DND-41 (cell line): ENCODE data around the gene SLC4A1AP.

ENCODE experiments used
- ATAC-seq: fragments of 200-7000 bp; cut with Tn5 transposase; 3 replicates; pipeline ENCODE4 v1.9.1; 2021; ENCODE audit warnings: low read depth; ENCODE audit not compliant: insufficient read depth
- DNase-seq: peaks from one replicate; pipeline ENCODE4 v3.0.0-alpha.2; 2020
- H2AFZ ChIP-seq: 2 replicates; pipeline ENCODE4 v1.6.0; 2012; ENCODE audit warnings: low read depth, low read length
- H3K27ac ChIP-seq: 2 replicates; pipeline ENCODE4 v1.5.1; 2012; ENCODE audit warnings: low read length, inconsistent platforms
- H3K27me3 ChIP-seq: fragments of 200-600 bp; sonication (generic); 2 replicates; pipeline ENCODE4 v1.6.0; 2012; ENCODE audit warnings: low read length, mild to moderate bottlenecking, inconsistent platforms; ENCODE audit not compliant: insufficient read depth, poor library complexity
- H3K36me3 ChIP-seq: 2 replicates; pipeline ENCODE4 v1.5.1; 2012; ENCODE audit warnings: low read length, inconsistent platforms; ENCODE audit not compliant: insufficient read depth
- H3K4me1 ChIP-seq: 2 replicates; pipeline ENCODE4 v1.5.1; 2012; ENCODE audit warnings: mild to moderate bottlenecking, low read length; ENCODE audit not compliant: insufficient read depth
- H3K4me2 ChIP-seq: 2 replicates; pipeline ENCODE4 v1.6.0; 2012; ENCODE audit warnings: mild to moderate bottlenecking, moderate library complexity, low read length, inconsistent platforms; ENCODE audit not compliant: insufficient read depth
- H3K4me3 ChIP-seq, 2 experiments: fragments of 200-600 bp in 1 of 2; shearing (Covaris generic) in 1 of 2; 2 replicates each; pipeline ENCODE4 v1.5.1; 2012 to 2016; ENCODE audit warnings: inconsistent platforms in 2 of 2, low read length in 2 of 2, mild to moderate bottlenecking in 2 of 2, low read depth in 1 of 2, moderate library complexity in 1 of 2
- H3K79me2 ChIP-seq: 2 replicates; pipeline ENCODE4 v1.6.0; 2012; ENCODE audit warnings: low read length, inconsistent platforms; ENCODE audit not compliant: insufficient read depth
- H3K9ac ChIP-seq: 2 replicates; pipeline ENCODE4 v1.6.0; 2012; ENCODE audit warnings: low read depth, mild to moderate bottlenecking, inconsistent platforms, low read length, moderate library complexity
- H3K9me3 ChIP-seq: 2 replicates; pipeline ENCODE4 v1.5.1; 2012; ENCODE audit warnings: low read length, moderate library complexity, mild to moderate bottlenecking, inconsistent platforms; ENCODE audit not compliant: insufficient read depth, severe bottlenecking
- H4K20me1 ChIP-seq: 2 replicates; pipeline ENCODE4 v1.6.0; 2012; ENCODE audit warnings: low read length; ENCODE audit not compliant: insufficient read depth
- EZH2 ChIP-seq: IDR thresholded peaks from 3 replicates; pipeline ENCODE4 v1.6.1; 2012; ENCODE audit warnings: borderline replicate concordance, low read depth, mild to moderate bottlenecking, moderate library complexity, low read length, inconsistent platforms; ENCODE audit not compliant: severe bottlenecking
- TF ChIP-seq, protein P1 (sequence below): IDR thresholded peaks from 2 replicates; pipeline ENCODE4 v1.5.1; 2012; ENCODE audit warnings: borderline replicate concordance, low read length, moderate library complexity, mild to moderate bottlenecking; ENCODE audit not compliant: poor library complexity, severe bottlenecking; ENCODE audit errors: extremely low read depth

The SLC4A1AP gene

DNA sequence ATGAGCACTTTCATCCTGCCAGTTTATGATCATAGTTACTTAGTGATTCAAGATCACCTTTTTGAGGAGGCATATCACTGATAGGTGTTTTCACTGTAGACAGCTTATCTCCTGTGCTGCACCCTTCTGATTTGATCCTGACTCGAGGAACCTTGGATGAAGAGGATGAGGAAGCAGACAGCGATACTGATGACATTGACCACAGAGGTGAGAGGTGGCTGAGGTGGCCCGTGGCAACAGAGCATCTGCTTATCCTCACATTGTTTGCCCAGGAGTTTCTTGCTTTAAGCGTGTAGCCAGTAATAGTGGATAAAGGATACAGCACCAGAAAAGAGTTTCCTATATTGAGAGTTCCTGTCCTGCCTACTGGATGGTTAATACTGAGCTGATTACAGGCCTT, 16.0 kb upstream of the SLC4A1AP start:
- Histone ChIP-seq H3K4me3 (no peak overlapping the region), H3K27ac (no peak overlapping the region), H3K4me2 (no peak overlapping the region), H3K79me2 (no peaks in the 10 kb centered on the region), H3K4me1 (no peaks in the 10 kb centered on the region), H3K27me3 (no peaks in the 10 kb centered on the region), H4K20me1 (no peaks in the 10 kb centered on the region), H2AFZ (no peak overlapping the region), H3K9ac (no peak overlapping the region), H3K9me3 (no peaks in the 10 kb centered on the region), H3K36me3 (peaks cover 76% of the 10 kb centered on the region)
- ATAC-seq: no peak
- DNase-seq: no peak
- TF ChIP-seq EZH2: no peak
- TF ChIP-seq, protein P1, sequence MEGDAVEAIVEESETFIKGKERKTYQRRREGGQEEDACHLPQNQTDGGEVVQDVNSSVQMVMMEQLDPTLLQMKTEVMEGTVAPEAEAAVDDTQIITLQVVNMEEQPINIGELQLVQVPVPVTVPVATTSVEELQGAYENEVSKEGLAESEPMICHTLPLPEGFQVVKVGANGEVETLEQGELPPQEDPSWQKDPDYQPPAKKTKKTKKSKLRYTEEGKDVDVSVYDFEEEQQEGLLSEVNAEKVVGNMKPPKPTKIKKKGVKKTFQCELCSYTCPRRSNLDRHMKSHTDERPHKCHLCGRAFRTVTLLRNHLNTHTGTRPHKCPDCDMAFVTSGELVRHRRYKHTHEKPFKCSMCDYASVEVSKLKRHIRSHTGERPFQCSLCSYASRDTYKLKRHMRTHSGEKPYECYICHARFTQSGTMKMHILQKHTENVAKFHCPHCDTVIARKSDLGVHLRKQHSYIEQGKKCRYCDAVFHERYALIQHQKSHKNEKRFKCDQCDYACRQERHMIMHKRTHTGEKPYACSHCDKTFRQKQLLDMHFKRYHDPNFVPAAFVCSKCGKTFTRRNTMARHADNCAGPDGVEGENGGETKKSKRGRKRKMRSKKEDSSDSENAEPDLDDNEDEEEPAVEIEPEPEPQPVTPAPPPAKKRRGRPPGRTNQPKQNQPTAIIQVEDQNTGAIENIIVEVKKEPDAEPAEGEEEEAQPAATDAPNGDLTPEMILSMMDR: no peak

DNA sequence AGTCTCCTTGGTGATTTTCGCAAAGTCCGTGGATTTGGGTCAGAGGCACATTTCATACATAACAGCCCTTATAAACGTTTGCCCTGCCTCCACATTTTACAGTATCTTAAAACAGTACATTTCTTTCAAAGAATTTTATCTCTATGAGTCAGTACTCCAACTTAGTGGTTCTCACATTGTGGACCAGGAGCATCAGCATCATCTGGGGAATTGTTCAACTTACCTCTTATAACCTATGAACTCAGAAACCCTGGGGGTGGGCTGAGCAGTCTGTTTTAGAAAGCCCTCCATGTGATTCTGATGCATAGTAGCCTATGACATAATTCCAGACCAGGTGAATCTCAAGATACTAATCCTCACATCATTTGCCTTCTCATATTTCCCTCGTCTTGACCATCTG, 12.6 kb upstream of the SLC4A1AP start:
- DNase-seq (no peak), ATAC-seq (no peak; the same call in 2 of the 3 replicates)
- TF ChIP-seq, protein P1: no peak
- no peak for TF ChIP-seq EZH2
- Histone ChIP-seq H3K79me2 (no peaks in the 10 kb centered on the region), H3K9me3 (no peaks in the 10 kb centered on the region), H3K4me1 (no peaks in the 10 kb centered on the region), H4K20me1 (no peaks in the 10 kb centered on the region), H3K36me3 (peaks cover 88% of the 10 kb centered on the region), H2AFZ (no peak overlapping the region), H3K4me3 (no peak overlapping the region), H3K27me3 (no peaks in the 10 kb centered on the region), H3K9ac (no peak overlapping the region), H3K27ac (no peak overlapping the region), H3K4me2 (no peak overlapping the region)

DNA sequence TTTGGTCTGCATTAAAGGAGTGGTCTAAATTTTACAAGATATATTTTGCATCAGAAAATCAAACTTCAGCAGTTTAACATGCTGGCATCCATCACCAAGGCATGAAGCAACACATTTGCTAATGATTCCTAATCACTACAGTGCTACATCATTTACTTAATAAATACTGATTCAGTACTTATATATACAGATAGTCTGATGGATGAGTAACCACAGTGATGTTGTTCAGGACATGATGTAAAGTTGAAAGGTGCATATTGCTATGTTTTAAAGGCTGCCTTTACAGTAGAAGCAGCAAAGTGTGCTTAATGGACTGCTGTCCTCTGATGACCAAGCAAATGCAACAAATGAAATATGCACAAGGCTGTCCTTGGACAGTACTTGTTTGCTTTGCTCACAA, 11.3 kb upstream of the SLC4A1AP start:
- H3K4me2 ChIP-seq: no peak overlapping the region
- no peaks in the 10 kb centered on the region for H3K4me1 ChIP-seq
- ATAC-seq (no peak), DNase-seq (no peak)
- no peaks in the 10 kb centered on the region for H3K9me3 ChIP-seq
- TF ChIP-seq, protein P1: no peak
- no peak for TF ChIP-seq EZH2
- H4K20me1 ChIP-seq: no peaks in the 10 kb centered on the region
- no peak overlapping the region for H3K4me3 ChIP-seq
- no peak overlapping the region for H3K27ac ChIP-seq
- no peaks in the 10 kb centered on the region for H3K79me2 ChIP-seq
- H2AFZ ChIP-seq: no peak overlapping the region
- H3K27me3 ChIP-seq: no peaks in the 10 kb centered on the region
- no peak overlapping the region for H3K9ac ChIP-seq
- H3K36me3 ChIP-seq: peaks cover 93% of the 10 kb centered on the region

DNA sequence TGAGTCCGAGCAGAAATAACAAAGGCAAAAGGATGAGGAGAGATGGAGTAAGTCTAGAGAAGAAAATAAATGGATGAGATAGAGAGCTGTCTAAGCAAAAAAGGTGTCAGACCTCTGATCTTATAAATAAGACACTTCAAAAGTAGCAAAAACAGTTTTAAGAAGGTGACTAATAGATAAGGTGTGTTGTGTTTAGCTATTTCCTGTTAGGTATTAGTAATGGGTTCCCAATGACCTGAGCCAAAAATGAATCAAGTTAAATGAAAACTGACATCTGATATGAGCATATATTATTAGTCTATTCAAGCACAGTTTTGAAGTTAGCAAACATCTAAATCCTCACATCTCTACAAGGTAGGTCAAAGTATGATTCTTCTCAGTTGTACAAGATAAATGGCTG, 10.9 kb upstream of the SLC4A1AP start:
- Histone ChIP-seq H3K9ac (no peak overlapping the region), H2AFZ (no peak overlapping the region), H3K36me3 (peaks cover 93% of the 10 kb centered on the region), H3K27me3 (no peaks in the 10 kb centered on the region), H3K27ac (no peak overlapping the region), H3K4me3 (no peak overlapping the region), H3K9me3 (no peaks in the 10 kb centered on the region), H3K79me2 (no peaks in the 10 kb centered on the region), H4K20me1 (no peaks in the 10 kb centered on the region), H3K4me1 (no peaks in the 10 kb centered on the region), H3K4me2 (no peak overlapping the region)
- ATAC-seq (no peak), DNase-seq (no peak)
- TF ChIP-seq, protein P1: no peak
- no peak for TF ChIP-seq EZH2
